KBM-7 (cell line): Measurements from ENCODE around the gene GALNTL6.

Source experiments
- DNase-seq: peaks from one replicate; pipeline ENCODE4 v3.0.0-alpha.2; 2015
- in situ Hi-C: fragments of 300-500 bp; cut with MboI; formaldehyde crosslinking; loops from 2 replicates; pipeline ENCODE4 v1.14.3; 2020; ENCODE audit warnings: low sequenced_read_pairs, low pct_unique_long_range_greater_than_20kb, mixed read lengths

GALNTL6 gene

GRCh38 chr4:171978216-171978615 lies 165.0 kb downstream of the GALNTL6 start:
- no peak for DNase-seq
- in situ Hi-C loops = no loop called here

DNA sequence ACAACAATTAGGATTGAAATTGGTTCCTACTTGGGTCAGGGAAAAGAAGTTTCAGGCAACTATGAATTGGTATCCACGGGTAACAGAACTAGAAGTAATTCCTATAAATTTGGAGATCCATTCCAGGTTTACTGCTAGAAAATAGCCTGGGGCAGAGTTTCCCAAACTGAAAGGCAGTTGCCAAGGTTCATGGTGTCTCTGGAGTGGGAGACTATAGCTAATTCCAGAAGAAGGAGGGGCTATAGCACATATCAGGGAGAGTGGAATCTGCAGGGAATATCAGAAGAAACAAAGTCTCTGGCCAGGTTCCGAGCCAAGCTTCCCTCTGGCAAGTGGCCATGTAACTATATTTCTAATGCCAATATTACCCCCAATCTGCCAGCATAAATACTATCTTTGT lies 166.3 kb downstream of the GALNTL6 start:
- no peak for DNase-seq
- in situ Hi-C loops = no loop called here

DNA sequence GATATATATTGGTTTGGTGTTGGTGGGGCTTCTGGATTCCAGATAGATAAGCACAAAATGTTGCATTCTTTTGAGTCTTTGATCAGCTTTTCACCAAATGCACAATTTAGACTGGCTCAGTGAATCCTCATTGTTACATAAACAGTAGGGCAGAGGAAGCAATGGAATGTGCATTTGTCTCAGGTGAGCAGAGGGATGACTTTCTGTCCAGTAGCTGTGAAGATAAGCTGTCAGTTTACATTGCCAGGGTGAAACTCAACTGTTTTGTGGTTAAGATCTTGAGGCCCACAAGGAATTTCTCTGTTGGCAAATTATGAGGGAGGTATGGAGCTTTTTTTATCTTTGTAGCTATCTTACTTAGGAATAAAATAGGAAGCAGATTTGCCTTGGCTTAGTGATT lies 168.0 kb downstream of the GALNTL6 start:
- in situ Hi-C loops = no loop called here
- DNase-seq = no peak

GRCh38 chr4:171983935-171984805 lies 171.0 kb downstream of the GALNTL6 start:
- peak; percentile 41 for DNase-seq
- in situ Hi-C loops = no loop called here

DNA sequence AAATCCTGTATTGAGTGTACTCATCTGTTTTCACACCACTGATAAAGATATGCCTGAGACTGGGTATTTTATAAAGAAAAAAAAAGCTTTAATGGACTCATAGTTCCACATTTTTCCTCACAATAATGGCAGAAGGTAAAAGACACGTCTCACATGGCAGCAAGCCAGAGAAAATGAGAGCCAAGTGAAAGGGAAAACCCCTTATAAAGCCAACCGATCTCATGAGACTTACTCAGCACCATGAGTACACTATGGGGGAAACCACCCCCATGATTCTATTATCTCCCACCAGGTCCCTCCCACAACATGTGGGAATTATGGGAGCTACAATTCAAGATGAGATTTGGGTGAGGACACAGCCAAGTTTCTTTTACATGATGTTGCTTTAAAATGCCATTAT lies 171.9 kb downstream of the GALNTL6 start:
- DNase-seq = no peak
- in situ Hi-C loops = no loop called here

DNA sequence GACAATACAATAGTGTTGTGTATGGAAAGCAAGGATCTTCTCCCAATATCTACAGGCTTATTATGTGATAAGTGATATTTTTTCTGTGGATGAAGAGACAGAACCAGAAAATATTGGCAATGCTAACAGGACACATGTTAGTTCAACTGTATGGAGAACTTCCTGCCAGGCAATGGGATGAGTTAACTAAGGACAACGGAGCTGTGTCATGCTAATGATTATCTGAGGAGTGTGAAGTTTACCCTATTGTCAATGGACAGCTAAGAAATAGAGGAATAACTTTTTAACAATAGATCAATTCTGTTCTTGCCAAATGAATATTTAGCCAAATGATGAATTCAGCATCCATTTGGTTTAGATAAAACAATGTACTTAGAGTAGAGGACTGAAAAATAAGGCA lies 180.0 kb downstream of the GALNTL6 start:
- no peak for DNase-seq

GRCh38 chr4:172007889-172008288 lies 194.7 kb downstream of the GALNTL6 start:
- in situ Hi-C loops = no loop called here
- no peak for DNase-seq

More for the DNA sequence above, 180.0 kb downstream of the GALNTL6 start:
- in situ Hi-C loops = no loop called here

DNA sequence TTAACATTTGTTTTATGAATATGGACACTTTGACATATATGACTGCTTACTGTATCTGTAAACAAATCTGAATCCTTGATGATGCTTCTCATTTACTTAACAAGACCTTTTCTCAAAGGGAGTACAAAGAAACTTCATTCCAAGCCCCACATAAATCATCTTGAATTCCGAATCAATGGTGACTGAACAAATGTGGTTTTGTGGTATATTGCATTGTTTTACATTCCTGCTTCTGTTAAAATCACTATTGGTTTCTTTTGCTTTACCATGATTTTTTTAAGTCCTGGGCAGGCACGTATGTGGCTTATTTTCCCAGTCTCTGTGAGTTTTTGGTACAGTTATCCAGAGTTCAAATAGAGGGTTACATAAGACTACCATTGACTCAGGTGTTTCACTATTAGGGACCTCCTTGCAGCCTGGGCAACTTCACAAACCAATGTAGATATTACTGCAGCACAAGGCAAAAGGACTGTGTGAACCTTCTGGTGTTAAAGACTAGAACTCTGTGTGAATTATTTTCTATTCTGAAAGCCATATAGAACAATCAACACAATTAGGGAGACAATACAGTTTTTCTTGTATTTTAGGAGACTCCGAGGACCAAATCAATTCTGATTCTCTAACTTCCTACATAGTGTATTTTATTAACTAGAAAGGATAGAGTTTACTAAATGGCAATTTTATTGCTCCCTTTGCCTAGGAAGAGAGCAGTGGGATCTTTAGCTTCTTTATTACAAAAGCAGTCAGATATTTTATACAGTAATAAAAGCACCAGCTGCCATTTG lies 196.4 kb downstream of the GALNTL6 start:
- in situ Hi-C loops = no loop called here
- no peak for DNase-seq

DNA sequence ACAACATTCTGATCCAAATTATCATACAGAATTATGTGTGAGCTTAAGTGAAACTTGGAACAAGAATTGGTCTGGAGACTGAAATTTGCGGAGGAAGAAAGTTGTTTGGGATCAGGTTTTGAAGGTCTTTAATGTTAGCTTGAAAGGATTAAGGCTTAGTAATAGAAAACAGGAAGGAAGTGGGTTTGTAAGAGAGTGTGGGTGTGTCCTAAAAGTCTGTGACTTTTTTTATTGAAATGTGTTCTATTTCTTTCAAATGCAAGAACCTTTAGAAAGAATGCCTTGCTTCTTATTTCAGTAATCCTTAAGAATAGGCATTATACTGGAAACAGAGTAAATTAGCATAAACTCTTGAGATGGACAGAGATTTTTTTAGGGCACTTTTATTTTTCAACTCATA lies 198.0 kb downstream of the GALNTL6 start:
- in situ Hi-C loops = no loop called here
- DNase-seq = peak; percentile 53

- DNase-seq = no peak
- in situ Hi-C loops = no loop called here
Measured at GRCh38 chr4:172018358-172018757, 205.2 kb downstream of the GALNTL6 start.

DNA sequence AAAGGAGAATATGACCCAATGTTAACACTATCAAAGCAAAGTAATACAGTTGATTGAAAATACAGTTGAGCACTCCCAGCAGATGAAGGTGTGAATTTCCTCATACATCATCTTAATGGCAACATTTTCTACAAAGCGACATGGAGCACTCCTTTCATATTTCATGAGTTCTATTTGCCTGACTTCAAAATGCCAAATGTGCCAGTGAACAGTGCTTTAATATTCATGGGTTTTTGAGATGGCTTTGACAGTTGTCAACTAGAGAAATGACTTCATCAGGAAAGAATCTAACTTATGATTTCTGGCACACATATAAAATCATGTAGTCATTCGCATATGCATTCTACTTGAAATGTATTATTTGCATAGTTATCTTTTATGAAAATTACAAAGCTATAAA lies 222.4 kb downstream of the GALNTL6 start:
- no peak for DNase-seq
- in situ Hi-C loops = no loop called here

- DNase-seq = no peak
- in situ Hi-C loops = no loop called here
Measured at GRCh38 chr4:172040766-172041165, 227.6 kb downstream of the GALNTL6 start.

DNA sequence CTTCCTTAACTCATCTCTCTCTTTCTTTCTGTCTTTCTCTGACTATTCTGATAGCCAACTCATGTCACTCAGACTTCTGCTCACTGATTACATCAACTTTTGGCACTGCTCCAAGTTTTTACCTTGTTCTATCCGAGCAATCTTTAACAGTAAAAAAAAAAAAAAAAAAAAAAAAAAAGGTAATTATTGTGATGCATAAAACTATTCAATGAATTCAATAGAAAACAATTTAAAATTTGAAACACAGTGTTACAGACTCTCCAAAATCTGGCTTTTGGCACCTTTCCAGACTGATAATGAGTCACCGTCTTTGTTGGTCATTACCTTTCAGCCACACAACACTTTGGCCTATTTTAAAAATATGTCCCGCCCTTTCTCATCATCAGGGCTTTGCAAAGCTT lies 229.5 kb downstream of the GALNTL6 start:
- DNase-seq = peak; percentile 3
- in situ Hi-C loops = no loop called here

DNA sequence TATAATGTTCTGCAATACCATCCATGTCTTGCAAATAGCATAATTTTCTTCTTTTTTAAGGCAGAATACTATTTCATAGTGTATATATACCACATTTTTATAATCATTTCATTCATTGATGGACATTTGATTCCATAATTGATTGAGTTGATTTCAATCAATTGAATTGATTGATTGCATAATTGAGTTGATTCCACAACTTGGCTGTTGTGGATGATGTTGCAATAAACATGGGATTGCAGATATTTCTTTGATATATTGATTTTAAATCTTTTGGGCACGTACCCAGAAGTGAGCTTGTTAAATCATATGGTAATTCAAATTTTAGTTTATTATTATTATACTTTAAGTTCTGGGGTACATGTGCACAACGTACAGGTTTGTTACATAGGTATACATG lies 232.8 kb downstream of the GALNTL6 start:
- no peak for DNase-seq
- in situ Hi-C loops = no loop called here

DNA sequence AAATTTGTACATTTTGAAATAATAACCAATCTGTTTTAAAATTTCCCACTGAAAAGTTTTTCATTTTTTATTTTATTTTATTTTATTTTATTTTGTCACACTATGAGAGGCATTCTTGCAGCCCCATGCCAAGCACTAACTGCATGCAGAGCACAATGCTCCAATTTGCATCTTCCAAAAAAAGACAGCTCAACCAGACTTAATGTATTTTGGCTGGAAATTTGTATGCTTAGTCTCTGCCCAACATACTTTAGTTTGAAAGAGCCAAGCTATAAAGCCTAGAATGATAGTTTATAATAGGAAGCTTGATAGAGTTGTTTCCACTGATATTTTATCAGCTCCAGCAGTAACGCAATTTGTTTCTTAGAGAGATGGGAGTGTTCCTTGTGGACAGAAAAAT lies 235.5 kb downstream of the GALNTL6 start:
- DNase-seq = no peak
- in situ Hi-C loops = no loop called here

- in situ Hi-C loops = no loop called here
- DNase-seq = no peak
Measured at GRCh38 chr4:172050911-172051310, 237.7 kb downstream of the GALNTL6 start.

GRCh38 chr4:172055046-172055445 lies 241.8 kb downstream of the GALNTL6 start:
- in situ Hi-C loops = no loop called here
- no peak for DNase-seq

- in situ Hi-C loops = no loop called here
Measured at GRCh38 chr4:172055498-172055897, 242.3 kb downstream of the GALNTL6 start.

GRCh38 chr4:172061204-172061603 lies 248.0 kb downstream of the GALNTL6 start:
- in situ Hi-C loops = no loop called here

More at GRCh38 chr4:172055498-172055897, 242.3 kb downstream of the GALNTL6 start:
- no peak for DNase-seq

GRCh38 chr4:172068506-172068905 lies 255.3 kb downstream of the GALNTL6 start:
- no peak for DNase-seq
- in situ Hi-C loops = no loop called here

More at GRCh38 chr4:172061204-172061603, 248.0 kb downstream of the GALNTL6 start:
- no peak for DNase-seq
